Right lobe of liver (tissue), 4 donors: ENCODE results near the gene SLC30A1.

ENCODE experiments used
- POLR2A ChIP-seq: fragments of 450-650 bp; IDR thresholded peaks from one replicate; pipeline ENCODE4 v1.6.1; 2017; ENCODE audit warnings: antibody characterized with exemption, mild to moderate bottlenecking
- TF ChIP-seq, protein P1 (sequence below), 4 donors: fragments of 200-600 bp in 3 of 4; fragments of 450-650 bp in 1 of 4; IDR thresholded peaks; one replicate each; pipeline versions ENCODE4 v1.5.1 to v1.8.0; 2016 to 2022; ENCODE audit warnings: antibody characterized with exemption in 4 of 4, mild to moderate bottlenecking in 2 of 4
- donor health status: DM: no; HTN: no; CAD: no.
- donor health status: DM: no; HTN: no; CAD: no.
- donor health status: DM: no; HTN: yes; CAD: no.

DNA sequence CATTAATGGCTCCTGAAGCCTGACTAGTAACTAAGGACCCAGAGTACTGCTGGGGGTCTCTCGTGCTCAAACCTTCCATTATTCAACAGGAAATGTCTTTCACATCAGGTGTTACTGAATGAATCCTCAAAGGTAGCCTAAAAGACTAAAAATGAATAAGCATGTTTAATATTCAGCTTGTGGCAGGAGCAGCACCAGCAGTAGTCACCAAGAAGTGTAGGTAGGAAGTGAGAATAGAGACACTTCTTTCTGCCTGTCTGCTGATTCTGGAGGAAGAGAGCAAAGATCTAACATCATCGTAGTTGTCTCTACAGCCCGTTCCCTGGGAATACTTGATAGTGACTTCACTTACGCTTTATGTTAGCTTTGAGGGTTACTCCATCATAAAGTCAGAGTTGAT is 7.6 kb upstream of the SLC30A1 start:
- TF ChIP-seq, protein P1, sequence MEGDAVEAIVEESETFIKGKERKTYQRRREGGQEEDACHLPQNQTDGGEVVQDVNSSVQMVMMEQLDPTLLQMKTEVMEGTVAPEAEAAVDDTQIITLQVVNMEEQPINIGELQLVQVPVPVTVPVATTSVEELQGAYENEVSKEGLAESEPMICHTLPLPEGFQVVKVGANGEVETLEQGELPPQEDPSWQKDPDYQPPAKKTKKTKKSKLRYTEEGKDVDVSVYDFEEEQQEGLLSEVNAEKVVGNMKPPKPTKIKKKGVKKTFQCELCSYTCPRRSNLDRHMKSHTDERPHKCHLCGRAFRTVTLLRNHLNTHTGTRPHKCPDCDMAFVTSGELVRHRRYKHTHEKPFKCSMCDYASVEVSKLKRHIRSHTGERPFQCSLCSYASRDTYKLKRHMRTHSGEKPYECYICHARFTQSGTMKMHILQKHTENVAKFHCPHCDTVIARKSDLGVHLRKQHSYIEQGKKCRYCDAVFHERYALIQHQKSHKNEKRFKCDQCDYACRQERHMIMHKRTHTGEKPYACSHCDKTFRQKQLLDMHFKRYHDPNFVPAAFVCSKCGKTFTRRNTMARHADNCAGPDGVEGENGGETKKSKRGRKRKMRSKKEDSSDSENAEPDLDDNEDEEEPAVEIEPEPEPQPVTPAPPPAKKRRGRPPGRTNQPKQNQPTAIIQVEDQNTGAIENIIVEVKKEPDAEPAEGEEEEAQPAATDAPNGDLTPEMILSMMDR (IDR thresholded peaks at IDR 0.05) = no peak
- TF ChIP-seq POLR2A = no peak
